ENCODE results near the gene ZG16B.

Gene ZG16B

GRCh38 chr16:2879854-2880508 is 49.9 kb downstream of the ZG16B start:
- TF ChIP-seq JUND (IDR thresholded peaks at IDR 0.05; ENCODE audit: low read depth), result no peak
- no peak for DNase-seq (ENCODE audit: low read depth in 1 of 2, low spot score in 1 of 2)
- in situ Hi-C loops (cut with HindIII; ENCODE audit: low pct_unique_long_range_greater_than_20kb, low sequenced_read_pairs), result no loop called here

All from T47D (cell line).